Left lung (tissue), 10 donors: ENCODE measurements around the gene ANKRD2. TPM values are rescaled to one million over a fixed set of nuclear protein-coding genes. Genes with fewer than 3 reads are reported as not detected.
"Not testable (repeated sequence)": the region's sequence is repeated elsewhere in the genome, so short reads cannot be mapped to it uniquely, and the experiment has no call there.

Experiments
- ATAC-seq: fragments of 200-7000 bp; cut with Tn5 transposase; one replicate; pipeline ENCODE4 v1.9.1; 2020; ENCODE audit warnings: moderate library complexity
- DNase-seq, 4 donors: peaks; one replicate each; pipeline ENCODE4 v3.0.0-alpha.2; 2013 to 2020
- H3K27ac ChIP-seq, 2 donors: fragments of 200-600 bp; sonication (generic) in 1 of 2; one replicate each; pipeline versions ENCODE4 v1.5.0 to v1.8.0; 2020 to 2021
- H3K27me3 ChIP-seq, 2 donors: fragments of 200-600 bp; sonication (generic) in 1 of 2; one replicate each; pipeline versions ENCODE4 v1.5.0 to v1.8.0; 2020 to 2021
- H3K36me3 ChIP-seq, 2 donors: fragments of 200-600 bp; sonication (generic) in 1 of 2; one replicate each; pipeline versions ENCODE4 v1.5.0 to v1.8.0; 2020 to 2021
- H3K4me1 ChIP-seq, 2 donors: fragments of 200-600 bp; one replicate each; pipeline ENCODE4 v1.8.0; 2021
- H3K4me3 ChIP-seq, 2 donors: fragments of 200-600 bp; sonication (generic) in 1 of 2; one replicate each; pipeline versions ENCODE4 v1.5.0 to v1.8.0; 2020 to 2021; ENCODE audit warnings: mild to moderate bottlenecking in 1 of 2
- H3K9me3 ChIP-seq, 2 donors: fragments of 200-600 bp; sonication (generic) in 1 of 2; one replicate each; pipeline versions ENCODE4 v1.5.0 to v1.8.0; 2020 to 2021
- intact Hi-C, 2 donors: fragments of 100-400 bp; cut with DNase I; formaldehyde crosslinking; loops; one replicate each; pipeline versions ENCODE4 v1.11.2 to v1.14.2; 2022
- polyA plus RNA-seq, 6 donors: library from polyadenylated mRNA; unstranded; fragments of 120-200 nt; gene quantifications; one replicate each; pipeline ENCODE4 v1.2.1, GENCODE V29; 2013; ENCODE audit not compliant: insufficient read length in 6 of 6
- total RNA-seq, 2 donors: library from RNA; stranded (reverse); fragmentation: NEBNext Ultra II Directional; extraction: Animal tissue kit (Norgen Biotek cat#: 25700); gene quantifications; one replicate each; pipeline ENCODE4 v1.2.1, GENCODE V29; 2021
- TF ChIP-seq, protein P1 (sequence below), 2 donors: fragments of 200-600 bp; sonication (generic) in 1 of 2; IDR thresholded peaks; one replicate each; pipeline versions ENCODE4 v1.5.0 to v1.8.0; 2021; ENCODE audit warnings: antibody characterized with exemption in 2 of 2
- donor health status: DM: no; HTN: yes; CAD: no.
- donor health status: DM: no; HTN: no; CAD: no.

The ANKRD2 gene
- total and polyA plus RNA-seq, 8 donors, result 0.18 to 1.9 (median 0.27) TPM

DNA sequence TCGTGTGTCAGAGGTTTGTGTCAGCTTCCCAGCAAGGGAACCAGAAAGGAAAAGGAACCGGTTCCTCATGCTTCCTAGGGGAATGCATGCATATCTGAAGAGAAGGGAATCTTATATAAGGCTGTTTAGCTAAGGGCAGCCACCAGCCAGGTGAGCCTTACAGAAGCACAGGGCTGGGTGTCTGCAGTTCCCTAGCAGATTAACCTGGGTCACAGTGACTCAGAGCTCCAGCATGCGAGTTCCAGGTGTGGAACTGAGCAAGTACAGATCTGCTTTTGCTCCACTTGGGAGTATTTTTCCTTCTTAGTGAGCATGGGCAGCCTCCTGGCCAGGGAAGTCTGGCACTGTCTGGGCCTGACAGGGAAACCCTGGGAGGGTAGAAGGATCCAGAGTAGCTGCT, 957 bp upstream of the ANKRD2 start:
- Histone ChIP-seq H3K27me3 (no peaks in the 10 kb centered on the region), H3K36me3 (peaks cover 0 to 42% of the 10 kb centered on the region in 2 donors), H3K9me3 (no peaks in the 10 kb centered on the region), H3K4me3 (no peak overlapping the region), H3K27ac (peak overlapping the region; percentile 57 to 62), H3K4me1 (peaks cover 6 to 17% of the 10 kb centered on the region in 2 donors)
- intact Hi-C loops, result no loop called here
- TF ChIP-seq, protein P1, sequence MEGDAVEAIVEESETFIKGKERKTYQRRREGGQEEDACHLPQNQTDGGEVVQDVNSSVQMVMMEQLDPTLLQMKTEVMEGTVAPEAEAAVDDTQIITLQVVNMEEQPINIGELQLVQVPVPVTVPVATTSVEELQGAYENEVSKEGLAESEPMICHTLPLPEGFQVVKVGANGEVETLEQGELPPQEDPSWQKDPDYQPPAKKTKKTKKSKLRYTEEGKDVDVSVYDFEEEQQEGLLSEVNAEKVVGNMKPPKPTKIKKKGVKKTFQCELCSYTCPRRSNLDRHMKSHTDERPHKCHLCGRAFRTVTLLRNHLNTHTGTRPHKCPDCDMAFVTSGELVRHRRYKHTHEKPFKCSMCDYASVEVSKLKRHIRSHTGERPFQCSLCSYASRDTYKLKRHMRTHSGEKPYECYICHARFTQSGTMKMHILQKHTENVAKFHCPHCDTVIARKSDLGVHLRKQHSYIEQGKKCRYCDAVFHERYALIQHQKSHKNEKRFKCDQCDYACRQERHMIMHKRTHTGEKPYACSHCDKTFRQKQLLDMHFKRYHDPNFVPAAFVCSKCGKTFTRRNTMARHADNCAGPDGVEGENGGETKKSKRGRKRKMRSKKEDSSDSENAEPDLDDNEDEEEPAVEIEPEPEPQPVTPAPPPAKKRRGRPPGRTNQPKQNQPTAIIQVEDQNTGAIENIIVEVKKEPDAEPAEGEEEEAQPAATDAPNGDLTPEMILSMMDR (IDR thresholded peaks at IDR 0.05), result no peak
- ATAC-seq (peak; percentile 64), DNase-seq (peak in 1 of 4 donors; percentile 38)

DNA sequence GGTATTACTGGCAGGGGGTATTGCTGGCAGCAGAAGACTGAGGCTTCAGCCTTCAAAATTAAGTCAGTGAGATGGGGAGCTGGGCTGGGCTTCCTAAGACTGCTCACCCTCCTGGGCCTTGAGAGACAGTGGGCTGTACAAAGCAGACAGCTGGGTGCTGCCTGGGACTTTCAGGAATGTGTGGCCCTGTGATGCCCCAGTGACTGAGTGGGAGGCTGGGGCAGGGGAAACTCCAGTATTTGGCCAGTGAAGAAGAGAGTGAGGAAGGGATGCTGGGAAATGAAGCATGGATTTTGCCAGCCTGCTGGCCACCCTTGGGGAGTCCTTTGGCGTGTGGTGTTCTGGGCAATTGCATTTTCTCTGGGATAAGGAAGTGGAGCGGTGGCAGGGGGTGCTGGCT, 442 bp downstream of the ANKRD2 start:
- DNase-seq, result no peak
- H3K27me3 ChIP-seq, result peaks cover 0 to 3% of the 10 kb centered on the region in 2 donors
- H3K27ac ChIP-seq, result no peak overlapping the region
- intact Hi-C loops, result no loop called here
- H3K4me3 ChIP-seq, result no peak overlapping the region
- no peak for ATAC-seq
- peaks cover 6 to 17% of the 10 kb centered on the region in 2 donors for H3K4me1 ChIP-seq
- peaks cover 0 to 39% of the 10 kb centered on the region in 2 donors for H3K36me3 ChIP-seq
- H3K9me3 ChIP-seq, result no peaks in the 10 kb centered on the region
- TF ChIP-seq, protein P1 (IDR thresholded peaks at IDR 0.05), result no peak

DNA sequence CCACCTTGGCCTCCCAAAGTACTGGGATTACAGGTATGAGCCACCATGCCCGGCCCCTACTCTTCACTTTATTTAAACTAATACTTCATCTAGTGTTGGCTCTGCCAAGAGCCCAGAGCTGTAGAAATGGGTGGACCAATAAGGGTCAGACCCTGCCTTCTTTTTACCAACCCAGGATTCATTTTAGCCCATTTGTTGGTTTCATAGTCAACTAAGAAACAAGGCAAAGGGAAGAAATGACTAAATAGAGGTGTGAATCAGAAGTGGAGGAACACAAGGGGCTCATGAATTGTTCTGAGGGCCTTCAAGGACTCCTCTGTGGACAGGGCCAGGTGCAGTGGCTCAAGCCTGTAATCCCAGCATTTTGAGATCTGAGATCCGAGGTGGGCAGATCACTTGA, 1.1 kb downstream of the ANKRD2 start:
- Histone ChIP-seq H3K9me3 (no peaks in the 10 kb centered on the region), H3K27me3 (peaks cover 0 to 9% of the 10 kb centered on the region in 2 donors), H3K4me3 (no peak overlapping the region), H3K4me1 (peaks cover 6 to 17% of the 10 kb centered on the region in 2 donors), H3K27ac (no peak overlapping the region), H3K36me3 (peaks cover 0 to 32% of the 10 kb centered on the region in 2 donors)
- ATAC-seq (no peak), DNase-seq (no peak)
- intact Hi-C loops, result no loop called here
- TF ChIP-seq, protein P1 (IDR thresholded peaks at IDR 0.05), result no peak

DNA sequence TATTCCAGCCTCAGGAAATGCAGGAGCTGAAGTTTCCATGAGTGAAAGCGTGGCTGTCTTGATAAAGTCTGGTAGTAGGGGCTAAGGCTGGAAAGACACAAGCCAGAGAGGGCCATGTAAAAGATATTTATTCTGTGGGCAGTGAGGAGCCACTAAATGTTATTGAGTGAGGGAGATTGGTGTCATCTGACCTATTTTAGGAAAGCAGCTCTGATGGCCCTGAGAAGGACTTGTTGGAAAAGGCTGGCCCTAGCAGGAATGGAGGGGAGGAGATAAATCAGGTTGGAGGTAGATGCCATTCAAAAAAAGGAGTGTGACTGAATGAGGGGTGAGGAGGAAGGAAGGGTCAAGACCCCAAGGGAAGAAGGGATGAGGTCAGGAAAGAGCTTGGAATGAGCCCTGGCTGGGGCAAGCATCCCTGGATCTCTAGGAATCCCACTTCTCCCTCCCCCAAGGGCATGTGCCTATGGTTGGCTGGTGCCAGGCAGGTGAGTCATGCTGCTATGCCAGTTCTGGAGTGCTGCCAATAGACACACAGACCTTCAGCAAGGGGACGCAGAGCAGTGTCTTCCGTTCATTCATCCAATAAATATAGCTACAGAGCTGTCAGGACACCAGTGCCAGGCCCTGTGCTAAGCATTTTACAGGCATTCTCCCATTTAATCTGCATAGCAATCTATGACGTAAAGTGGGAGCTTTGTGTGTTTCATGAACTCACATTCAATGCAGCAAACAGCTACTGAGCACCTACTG, 2.0 kb downstream of the ANKRD2 start:
- peaks cover 0 to 24% of the 10 kb centered on the region in 2 donors for H3K36me3 ChIP-seq
- TF ChIP-seq, protein P1 (IDR thresholded peaks at IDR 0.05), result no peak
- no peaks in the 10 kb centered on the region for H3K9me3 ChIP-seq
- peak; percentile 70 for ATAC-seq
- peaks cover 0 to 13% of the 10 kb centered on the region in 2 donors for H3K27me3 ChIP-seq
- peak in 2 of 4 donors; percentile 49 to 73 for DNase-seq
- peaks cover 6 to 17% of the 10 kb centered on the region in 2 donors for H3K4me1 ChIP-seq
- H3K27ac ChIP-seq, result no peak overlapping the region
- no peak overlapping the region for H3K4me3 ChIP-seq
- intact Hi-C loops, result no loop called here

DNA sequence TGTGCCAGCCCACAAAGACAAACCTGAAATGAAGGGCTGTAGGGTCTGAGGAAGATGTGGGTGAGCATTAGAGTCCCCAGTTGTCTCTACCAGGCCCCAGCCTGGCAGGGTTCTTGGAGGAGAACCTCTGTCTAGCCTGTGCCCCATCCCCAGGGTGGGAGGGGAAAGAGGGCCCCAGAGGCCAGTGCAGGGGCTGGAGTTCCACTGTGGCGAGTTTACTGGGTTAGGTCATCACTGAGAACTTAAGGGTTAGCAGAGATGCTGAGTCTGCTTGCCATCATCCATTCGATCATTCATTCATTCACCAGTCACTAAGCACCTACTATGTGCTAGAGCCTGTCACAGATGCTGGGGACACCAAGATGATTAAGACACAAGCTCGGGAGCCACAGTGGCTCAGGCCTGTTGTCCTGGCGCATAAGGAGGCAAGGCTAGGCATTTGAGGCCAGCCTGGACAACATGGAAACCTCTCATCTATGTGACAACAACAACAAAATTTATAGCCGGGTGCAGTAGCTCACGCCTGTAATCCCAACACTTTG, 2.6 kb downstream of the ANKRD2 start:
- intact Hi-C loops, result no loop called here
- no peak overlapping the region for H3K27ac ChIP-seq
- DNase-seq (no peak), ATAC-seq (no peak)
- peaks cover 6 to 17% of the 10 kb centered on the region in 2 donors for H3K4me1 ChIP-seq
- H3K9me3 ChIP-seq, result no peaks in the 10 kb centered on the region
- no peak overlapping the region for H3K4me3 ChIP-seq
- H3K36me3 ChIP-seq, result peaks cover 0 to 17% of the 10 kb centered on the region in 2 donors
- TF ChIP-seq, protein P1 (IDR thresholded peaks at IDR 0.05), result no peak
- H3K27me3 ChIP-seq, result peaks cover 0 to 13% of the 10 kb centered on the region in 2 donors

DNA sequence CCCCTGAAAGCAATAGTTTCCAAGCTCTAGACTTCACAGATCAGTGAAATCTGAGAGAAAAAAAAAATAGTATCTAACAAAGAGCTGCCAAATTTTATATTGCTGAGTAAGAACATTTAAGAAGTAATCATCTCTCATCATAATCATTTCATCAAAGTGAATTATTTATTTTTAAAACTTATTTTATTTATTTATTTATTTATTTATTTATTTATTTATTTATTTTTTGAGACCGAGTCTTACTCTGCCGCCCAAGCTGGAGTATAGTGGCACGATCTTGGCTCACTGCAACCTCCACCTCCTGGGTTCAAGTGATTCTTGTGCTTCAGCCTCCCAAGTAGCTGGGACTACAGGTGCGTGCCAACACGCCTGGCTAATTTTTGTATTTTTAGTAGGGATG, 3.9 kb downstream of the ANKRD2 start:
- H3K36me3 ChIP-seq, H3K27ac ChIP-seq, H3K4me3 ChIP-seq, ATAC-seq, intact Hi-C loops, DNase-seq, H3K9me3 ChIP-seq: not testable (repeated sequence)
- Histone ChIP-seq H3K27me3 (peaks cover 0 to 13% of the 10 kb centered on the region in 2 donors), H3K4me1 (peaks cover 6 to 17% of the 10 kb centered on the region in 2 donors)
